ENCODE measurements around the gene TRAPPC12.
A peak's percentile ranks its signal among the peaks of the same experiment; 100 is the strongest.
"Not testable (repeated sequence)": the region's sequence is repeated elsewhere in the genome, so short reads cannot be mapped to it uniquely, and the experiment has no call there.

Gene TRAPPC12

DNA sequence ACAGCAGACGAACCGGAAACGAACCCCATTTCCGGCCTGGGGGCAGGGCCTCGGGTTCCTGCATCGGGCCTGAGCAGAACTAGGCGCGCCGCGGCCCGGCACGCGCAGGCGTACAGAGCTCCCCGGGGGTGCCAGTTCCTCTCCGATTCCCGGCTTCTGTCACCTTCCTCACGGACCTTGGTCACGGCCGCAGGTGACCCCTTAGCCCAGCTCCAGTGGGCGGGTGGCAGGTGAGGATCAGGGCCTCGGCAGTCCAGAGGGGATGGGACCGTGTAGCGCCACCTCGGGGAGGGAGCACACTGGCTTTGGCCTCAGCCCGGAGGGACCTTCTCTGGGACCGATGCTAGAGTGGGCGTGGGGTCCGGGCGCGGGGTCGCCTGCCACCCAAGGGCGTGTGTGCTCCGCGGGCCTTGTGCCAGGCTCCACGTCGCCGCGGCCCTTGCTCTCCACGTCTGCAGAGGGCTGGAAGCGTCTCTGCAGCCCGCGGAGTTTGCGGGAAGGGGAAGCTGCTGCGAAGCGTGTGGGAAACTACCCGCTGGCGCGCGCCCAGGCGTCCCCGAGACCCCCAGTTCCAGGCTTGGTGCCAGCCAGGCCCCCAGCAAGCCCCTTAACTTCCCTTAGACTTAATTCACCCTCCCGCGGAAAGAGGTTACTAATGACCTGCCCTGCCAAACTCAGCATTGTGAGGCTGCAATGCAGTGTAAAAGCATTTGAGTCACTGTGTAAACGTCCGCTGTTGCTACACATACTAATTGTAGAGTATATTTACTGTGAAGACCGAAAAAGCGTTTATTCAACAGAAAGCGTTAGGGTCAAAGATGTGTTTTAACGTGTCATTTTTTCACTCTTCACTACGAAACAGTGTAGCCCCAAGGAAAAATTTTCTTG, at the start of gene TRAPPC12:
Gene TRAPPC12 (plus strand): TSS at position 48 of the 888 bp plus-strand sequence. CDS start 7,930 bp downstream, outside the sequence.
- peak; percentile 94 for DNase-seq

DNA sequence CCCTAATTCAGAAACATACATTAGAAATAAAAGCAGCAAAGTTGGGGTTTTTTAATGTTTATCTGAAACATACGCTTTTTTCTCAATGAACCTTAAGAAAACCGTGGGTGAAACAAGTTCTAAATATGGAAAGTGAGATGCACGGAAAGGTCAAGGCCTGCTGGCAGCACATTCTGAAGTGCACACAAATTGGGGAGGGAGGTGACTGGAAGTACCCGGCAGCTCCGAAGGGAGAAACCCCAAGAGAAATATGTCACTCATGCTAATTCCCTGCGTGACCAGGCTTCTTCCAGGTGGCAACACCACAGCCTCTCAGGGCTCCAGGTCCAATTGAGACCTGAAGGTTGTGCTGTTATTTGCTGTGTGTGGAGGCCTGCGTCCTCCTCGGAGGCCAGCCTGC, 47.4 kb upstream of the TRAPPC12 start:
- DNase-seq: no peak

GRCh38 chr2:3334392-3335345, 44.8 kb upstream of the TRAPPC12 start:
- DNase-seq: peak; percentile 80

DNA sequence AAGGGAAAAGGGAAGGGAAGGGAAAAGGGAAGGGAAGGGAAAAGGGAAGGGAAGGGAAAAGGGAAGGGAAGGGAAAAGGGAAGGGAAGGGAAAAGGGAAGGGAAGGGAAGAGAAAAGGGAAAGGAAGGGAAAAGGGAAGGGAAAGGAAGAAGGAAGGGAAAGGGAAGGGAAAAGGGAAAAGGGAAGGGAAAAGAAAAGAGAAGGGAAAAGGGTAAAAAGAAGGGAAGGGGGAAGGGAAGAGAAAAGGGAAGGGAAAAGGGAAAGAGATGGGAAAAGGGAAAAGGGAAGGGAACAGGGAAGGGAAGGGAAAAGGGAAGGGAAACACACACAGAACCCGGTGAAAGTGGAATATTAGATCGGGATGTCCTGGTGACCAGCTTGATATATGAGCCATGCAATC, 42.6 kb upstream of the TRAPPC12 start:
- DNase-seq: no peak

- no peak for DNase-seq
Measured at GRCh38 chr2:3338340-3338739, 41.2 kb upstream of the TRAPPC12 start.

DNA sequence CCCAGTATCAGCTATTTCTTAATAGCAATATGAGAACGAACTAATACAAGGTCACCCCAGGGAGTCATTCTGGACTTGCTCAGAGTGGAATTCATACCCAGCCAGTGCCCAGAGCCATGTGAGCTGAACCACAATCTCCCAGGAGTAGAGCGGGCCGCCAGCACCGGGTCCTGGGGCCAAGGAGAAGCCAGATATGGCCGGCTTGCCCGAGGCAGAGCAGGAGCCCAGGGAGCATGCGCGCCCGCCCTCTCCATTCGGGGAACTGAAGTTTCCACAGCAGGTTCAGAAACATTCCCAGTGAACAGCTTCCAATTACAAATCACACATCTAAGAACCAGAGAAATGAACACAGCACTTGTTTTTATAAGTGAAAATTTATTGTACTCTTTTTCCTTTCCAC, 39.4 kb upstream of the TRAPPC12 start:
- DNase-seq: no peak

GRCh38 chr2:3341336-3341735, 38.2 kb upstream of the TRAPPC12 start:
- DNase-seq: no peak

GRCh38 chr2:3342324-3342723, 37.2 kb upstream of the TRAPPC12 start:
- no peak for DNase-seq

GRCh38 chr2:3343012-3343411, 36.5 kb upstream of the TRAPPC12 start:
- DNase-seq: no peak

- no peak for DNase-seq
Measured at GRCh38 chr2:3344897-3345296, 34.6 kb upstream of the TRAPPC12 start.

- DNase-seq: no peak
Measured at GRCh38 chr2:3345621-3346020, 33.9 kb upstream of the TRAPPC12 start.

GRCh38 chr2:3348767-3349166, 30.7 kb upstream of the TRAPPC12 start:
- DNase-seq: no peak

DNA sequence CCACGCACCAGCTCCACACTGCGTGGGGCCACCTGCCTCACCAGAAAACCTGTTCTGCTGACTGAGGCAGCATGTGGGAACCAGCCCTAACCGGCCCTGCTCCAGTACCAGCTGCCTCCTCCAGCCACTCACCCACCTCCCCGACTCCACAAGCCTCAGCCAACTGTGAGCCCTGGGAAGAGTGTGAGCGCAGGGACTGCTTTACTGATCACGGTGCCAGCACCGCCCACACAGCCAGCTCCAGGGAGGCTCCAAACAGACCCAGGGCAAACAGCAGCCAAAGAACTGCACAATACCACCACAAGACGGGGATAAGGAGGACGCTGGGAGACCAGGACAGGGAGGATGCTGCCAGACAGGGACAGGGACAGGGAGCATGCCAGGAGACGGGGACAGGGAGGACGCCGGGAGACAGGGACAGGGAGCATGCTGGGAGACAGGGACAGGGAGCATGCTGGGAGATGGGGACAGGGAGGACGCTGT, 30.2 kb upstream of the TRAPPC12 start:
- DNase-seq: no peak

DNA sequence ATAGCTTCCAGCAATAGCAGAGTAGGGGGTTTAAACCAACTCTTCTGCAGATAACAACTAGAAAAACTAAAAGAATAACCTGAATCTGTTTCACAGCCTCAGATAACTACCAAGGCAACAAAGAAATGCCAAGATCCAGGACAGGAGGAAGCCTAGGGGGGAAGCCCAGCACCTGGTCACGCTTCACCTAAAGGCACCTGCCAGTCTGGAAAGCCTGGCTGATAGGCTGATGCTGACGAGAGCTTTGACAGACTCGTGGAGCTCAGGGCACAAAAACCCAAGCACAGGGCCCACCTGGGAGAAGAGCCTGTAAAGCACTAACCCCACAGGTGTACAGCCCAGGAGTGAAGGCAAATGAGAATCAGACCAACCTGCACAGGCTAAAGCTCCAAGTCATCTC, 24.5 kb upstream of the TRAPPC12 start:
- DNase-seq: no peak

- no peak for DNase-seq
Measured at GRCh38 chr2:3355951-3356569, 23.4 kb upstream of the TRAPPC12 start.

DNA sequence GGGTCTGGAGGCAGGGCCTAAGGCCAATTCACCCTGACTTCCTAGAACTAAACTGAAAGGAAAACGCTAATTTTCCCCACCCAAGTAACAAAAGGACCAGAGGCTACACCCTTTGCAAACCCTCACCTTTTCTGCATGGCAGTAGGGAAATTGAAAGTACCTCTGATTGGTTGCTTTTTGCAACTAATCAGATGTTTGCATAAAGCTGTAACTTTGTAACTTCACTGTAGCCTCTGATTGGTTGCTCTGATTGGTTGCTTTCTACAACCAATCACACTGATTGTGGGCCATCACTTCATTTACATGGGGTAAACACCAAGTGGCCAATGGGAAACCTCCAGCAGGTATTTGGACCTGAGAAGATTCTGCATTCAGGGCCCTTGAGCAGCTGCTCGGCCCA, 22.7 kb upstream of the TRAPPC12 start:
- no peak for DNase-seq

DNA sequence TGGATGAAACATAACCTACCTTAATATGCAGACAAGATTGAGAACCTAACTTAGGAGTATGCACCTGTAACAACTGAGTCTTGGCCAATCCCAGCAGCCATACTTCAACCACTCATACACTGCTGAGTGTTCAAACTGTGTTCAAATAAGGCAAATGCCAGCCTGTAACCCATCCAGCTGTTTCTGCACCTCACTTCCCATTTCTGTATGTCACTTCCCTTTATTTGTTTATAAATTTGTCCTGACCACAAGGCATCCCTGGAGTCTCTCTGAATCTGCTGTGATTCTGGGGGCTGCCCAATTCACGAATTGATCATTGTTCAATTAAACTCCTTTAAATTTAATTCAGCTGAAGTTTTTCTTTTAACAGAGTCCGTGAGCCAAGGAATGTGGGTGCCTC, 22.0 kb upstream of the TRAPPC12 start:
- not testable (repeated sequence) for DNase-seq

DNA sequence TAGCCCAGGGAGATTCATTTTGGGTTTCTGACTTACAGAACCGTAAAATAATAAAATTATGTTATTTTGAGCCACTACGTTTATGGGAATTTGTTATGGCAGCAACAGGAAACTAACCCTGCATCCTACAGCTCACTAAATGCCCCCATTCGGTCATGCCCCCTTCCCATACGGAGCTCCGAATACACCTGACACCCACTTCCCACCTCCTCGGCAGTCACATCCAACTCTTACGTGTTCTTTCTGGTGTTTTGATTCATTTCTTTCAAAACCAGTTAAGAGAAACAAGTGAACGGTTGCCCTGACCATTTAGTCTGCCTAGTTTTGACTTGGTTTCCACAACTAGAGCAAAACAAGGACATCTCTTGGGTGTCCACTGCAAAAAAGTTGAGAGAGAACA, 21.6 kb upstream of the TRAPPC12 start:
- no peak for DNase-seq

GRCh38 chr2:3361518-3362389, 17.7 kb upstream of the TRAPPC12 start:
- no peak for DNase-seq

GRCh38 chr2:3365219-3365618, 14.3 kb upstream of the TRAPPC12 start:
- DNase-seq: no peak

GRCh38 chr2:3368261-3368722, 11.2 kb upstream of the TRAPPC12 start:
- no peak for DNase-seq

All from femur (tissue), 1 donor.